Fibroblast of the conjunctiva (primary cell): ENCODE results near the gene CTSG.
"Not testable (repeated sequence)": the region's sequence is repeated elsewhere in the genome, so short reads cannot be mapped to it uniquely, and the experiment has no call there.

ENCODE experiments used
- DNase-seq: peaks from one replicate; pipeline ENCODE4 v3.0.0-alpha.2; 2010; ENCODE audit warnings: low read depth

Gene CTSG

DNA sequence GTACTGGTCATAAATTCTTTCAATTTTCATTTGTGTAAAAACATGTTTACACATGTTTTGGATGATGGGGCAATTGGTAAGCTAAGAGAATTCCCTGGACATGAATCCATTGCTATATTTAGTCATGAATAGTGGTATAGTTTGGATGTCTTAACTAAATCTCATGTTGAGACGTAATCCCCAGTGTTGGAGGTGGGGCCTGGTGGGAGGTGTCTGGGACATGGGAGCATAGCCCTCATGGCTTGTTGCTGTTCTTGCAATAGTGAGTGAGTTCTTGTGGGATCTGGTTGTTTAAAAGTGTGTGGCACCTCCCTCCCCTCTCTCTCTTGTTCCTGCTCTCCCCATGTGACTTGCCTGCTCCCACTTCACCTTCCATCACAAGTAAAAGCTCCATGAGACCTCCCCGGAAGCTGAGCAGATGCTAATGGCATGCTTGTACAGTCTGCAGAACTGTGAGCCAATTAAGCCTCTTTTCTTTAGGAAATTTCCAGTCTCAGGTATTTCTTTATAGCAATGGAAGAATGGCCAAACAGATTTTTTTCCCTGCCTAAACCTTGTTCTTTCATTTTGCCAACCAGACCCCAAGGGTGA, 33.6 kb downstream of the CTSG start:
- no peak for DNase-seq

DNA sequence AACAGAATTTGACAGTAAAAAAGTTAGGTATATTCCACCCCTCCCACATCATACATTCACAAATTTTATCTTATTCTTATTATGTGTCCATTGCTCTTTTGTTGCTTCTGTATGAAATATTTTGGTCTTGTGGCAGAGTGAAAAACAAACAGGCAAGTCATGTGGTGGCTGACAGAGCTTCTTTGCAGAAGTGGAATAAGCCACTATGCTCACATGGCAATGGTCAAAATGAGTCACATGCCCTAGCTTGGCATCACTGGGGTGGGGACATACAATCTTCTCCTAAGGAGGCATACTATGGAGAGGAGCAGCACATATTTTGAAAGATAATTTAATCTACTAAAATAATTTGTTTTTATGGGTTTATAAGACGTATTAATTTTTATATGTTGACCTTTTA, 40.3 kb downstream of the CTSG start:
- no peak for DNase-seq

DNA sequence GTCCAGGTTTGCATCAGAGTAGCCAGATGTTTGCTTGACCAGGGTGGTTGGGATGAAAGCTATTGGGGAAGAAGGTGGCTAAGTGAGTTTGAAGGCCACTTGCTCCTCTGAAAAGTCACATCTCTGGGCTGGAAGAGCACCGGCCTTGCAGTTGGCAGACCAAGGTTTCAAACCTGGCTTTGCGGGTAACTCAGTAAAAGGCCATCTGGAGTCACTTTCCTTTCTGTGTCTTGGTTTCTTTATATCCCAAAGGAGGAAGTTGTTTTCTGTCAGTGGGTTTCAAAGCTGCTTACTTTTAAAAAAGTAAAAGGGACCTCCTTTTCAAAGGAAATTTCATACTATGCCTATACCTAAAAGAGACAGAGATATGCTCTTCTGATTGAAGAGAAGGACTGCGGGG, 41.8 kb downstream of the CTSG start:
- no peak for DNase-seq

DNA sequence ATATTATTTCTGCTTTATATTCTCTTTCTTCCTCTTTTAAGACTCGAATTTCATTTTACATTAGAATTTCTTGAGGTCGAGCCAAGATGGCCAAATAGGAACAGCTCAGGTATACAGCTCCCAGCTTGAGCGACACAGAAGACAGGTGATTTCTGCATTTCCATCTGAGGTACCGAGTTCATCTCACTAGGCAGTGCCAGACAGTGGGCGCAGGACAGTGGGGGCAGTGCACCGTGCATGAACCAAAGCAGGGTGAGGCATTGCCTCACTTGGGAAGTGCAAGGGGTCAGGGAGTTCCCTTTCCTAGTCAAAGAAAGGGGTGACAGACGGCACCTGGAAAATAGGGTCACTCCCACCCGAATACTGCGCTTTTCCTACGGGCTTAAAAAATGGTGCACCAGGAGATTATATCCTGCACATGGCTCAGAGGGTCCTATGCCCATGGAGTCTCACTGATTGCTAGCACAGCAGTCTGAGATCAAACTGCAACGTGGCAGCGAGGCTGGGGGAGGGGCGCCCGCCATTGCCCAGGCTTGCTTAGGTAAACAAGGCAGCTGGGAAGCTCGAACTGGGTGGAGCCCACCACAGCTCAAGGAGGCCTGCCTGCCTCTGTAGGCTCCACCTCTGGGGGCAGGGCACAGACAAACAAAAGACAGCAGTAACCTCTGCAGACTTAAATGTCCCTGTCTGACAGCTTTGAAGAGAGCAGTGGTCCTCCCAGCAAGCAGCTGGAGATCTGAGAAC, 50.0 kb downstream of the CTSG start:
- not testable (repeated sequence) for DNase-seq
